Activated T-helper 1 cell treated with anti-CD3 and anti-CD28 coated beads, Interleukin-12 subunit alpha, Interleukin-12 subunit beta, Interleukin-2, Interleukin-4 antibody, amounts not matched to agents 30 ng/mL and 10 ng/mL and 1 ng/mL, durations not matched to agents 14 hours and 24 hours and 36 hours (primary cell): Measurements from ENCODE around the gene CYP2A7. TPM values are rescaled to one million over a fixed set of nuclear protein-coding genes. Genes with fewer than 3 reads are reported as not detected.
A peak's percentile ranks its signal among the peaks of the same experiment; 100 is the strongest.
"Not testable (repeated sequence)": the region's sequence is repeated elsewhere in the genome, so short reads cannot be mapped to it uniquely, and the experiment has no call there.

Source experiments
- DNase-seq: peaks from one replicate; pipeline ENCODE4 v3.0.0; 2021; ENCODE audit warnings: low spot score
- H3K27ac Mint-ChIP-seq: one replicate; pipeline ENCODE4 v1.8.0; 2021; ENCODE audit warnings: mild to moderate bottlenecking, mixed read lengths
- H3K27me3 Mint-ChIP-seq: one replicate; pipeline ENCODE4 v1.8.0; 2022; ENCODE audit warnings: mild to moderate bottlenecking, moderate library complexity, mixed read lengths; ENCODE audit not compliant: insufficient read depth
- H3K36me3 Mint-ChIP-seq: one replicate; pipeline ENCODE4 v1.8.0; 2021; ENCODE audit warnings: low read depth, mixed read lengths
- H3K4me1 Mint-ChIP-seq: one replicate; pipeline ENCODE4 v1.8.0; 2021; ENCODE audit warnings: low read depth, mixed read lengths
- H3K4me3 Mint-ChIP-seq: one replicate; pipeline ENCODE4 v1.8.0; 2021; ENCODE audit warnings: mild to moderate bottlenecking, moderate library complexity, mixed read lengths
- H3K9me3 Mint-ChIP-seq: one replicate; pipeline ENCODE4 v1.8.0; 2021; ENCODE audit warnings: mixed read lengths
- intact Hi-C: fragments of 100-400 bp; cut with micrococcal nuclease; formaldehyde crosslinking; loops from one replicate; pipeline ENCODE4 v1.15.1; 2024
- total RNA-seq: library from RNA; stranded (reverse); gene quantifications from 2 replicates; pipeline ENCODE4 v1.2.3, GENCODE V29; 2022

Gene CYP2A7
- total RNA-seq, 1 donor from 2014 or later, result not detected

GRCh38 chr19:40827386-40828247, 54.4 kb downstream of the CYP2A7 start:
- Mint-ChIP-seq H3K36me3 (peaks cover 21% of the 10 kb centered on the region), H3K4me3 (no peak overlapping the region), H3K9me3 (peaks cover 5% of the 10 kb centered on the region), H3K4me1 (peaks cover 12% of the 10 kb centered on the region), H3K27ac (no peak overlapping the region), H3K27me3 (peaks cover 4% of the 10 kb centered on the region)
- DNase-seq, result no peak
- intact Hi-C loops, result no loop called here

GRCh38 chr19:40826699-40827385, 55.2 kb downstream of the CYP2A7 start:
- intact Hi-C loops, H3K4me3 Mint-ChIP-seq, H3K27me3 Mint-ChIP-seq, H3K9me3 Mint-ChIP-seq: not testable (repeated sequence)
- Mint-ChIP-seq H3K27ac (peak overlapping the region; percentile 4), H3K36me3 (peaks cover 21% of the 10 kb centered on the region), H3K4me1 (peaks cover 12% of the 10 kb centered on the region)
- peak; percentile 44 for DNase-seq

GRCh38 chr19:40826312-40826698, 55.7 kb downstream of the CYP2A7 start:
- H3K27ac Mint-ChIP-seq, intact Hi-C loops, DNase-seq, H3K27me3 Mint-ChIP-seq, H3K4me3 Mint-ChIP-seq, H3K9me3 Mint-ChIP-seq: not testable (repeated sequence)
- Mint-ChIP-seq H3K4me1 (peaks cover 12% of the 10 kb centered on the region), H3K36me3 (peaks cover 21% of the 10 kb centered on the region)

GRCh38 chr19:40825460-40826095, 56.5 kb downstream of the CYP2A7 start:
- H3K4me3 Mint-ChIP-seq, DNase-seq, H3K27me3 Mint-ChIP-seq, H3K27ac Mint-ChIP-seq, intact Hi-C loops, H3K9me3 Mint-ChIP-seq: not testable (repeated sequence)
- peaks cover 21% of the 10 kb centered on the region for H3K36me3 Mint-ChIP-seq
- peaks cover 12% of the 10 kb centered on the region for H3K4me1 Mint-ChIP-seq

Other genes with a start within 250 kb of the CYP2A7 start
- gene NUMBL, start 191.6 kb downstream of the CYP2A7 start, total RNA-seq, result 18.1 and 20.6 TPM in 2 replicates
- 38.4 and 41.6 TPM in 2 replicates for gene COQ8B, start 165.3 kb downstream of the CYP2A7 start, total RNA-seq
- gene ITPKC, start 165.1 kb downstream of the CYP2A7 start, total RNA-seq, result 8.7 and 9.9 TPM in 2 replicates
- gene ACTMAP, start 131.8 kb downstream of the CYP2A7 start, total RNA-seq, result 9.5 and 10.0 TPM in 2 replicates
- gene SNRPA, start 131.0 kb downstream of the CYP2A7 start, total RNA-seq, result 243 and 245 TPM in 2 replicates
- gene MIA, start 106.7 kb downstream of the CYP2A7 start, total RNA-seq, result 0.91 TPM in 1 of 2 replicates, not detected in the other
- gene RAB4B, start 104.0 kb downstream of the CYP2A7 start, total RNA-seq, result 40.6 and 45.5 TPM in 2 replicates
- 100 and 104 TPM in 2 replicates for gene EGLN2, start 83.0 kb downstream of the CYP2A7 start, total RNA-seq
- gene CYP2A6, start 31.8 kb downstream of the CYP2A7 start, total RNA-seq, result not detected in 2 replicates
- gene CYP2B6, start 109.1 kb upstream of the CYP2A7 start, total RNA-seq, result not detected in 2 replicates
- gene CYP2A13, start 206.2 kb upstream of the CYP2A7 start, total RNA-seq, result not detected in 2 replicates
- gene CYP2F1, start 232.2 kb upstream of the CYP2A7 start, total RNA-seq, result not detected in 2 replicates